Measurements from ENCODE around the gene RAD51.

Gene RAD51

GRCh38 chr15:40762919-40763800, 68.2 kb downstream of the RAD51 start:
- DNase-seq (ENCODE audit: low spot score): peak; percentile 52

GRCh38 chr15:40763801-40764628, 69.0 kb downstream of the RAD51 start, which contains the start of gene GCHFR:
TSS of gene GCHFR (plus strand) at chr15:40764068. CDS start at chr15:40764181, 113 bp downstream.
- peak; percentile 69 for DNase-seq (ENCODE audit: low spot score)

- peak; percentile 45 for DNase-seq (ENCODE audit: low spot score)
These were observed 69.7 kb downstream of the RAD51 start for GRCh38 chr15:40764629-40765103.

- DNase-seq (ENCODE audit: low spot score): no peak
These were observed 71.3 kb downstream of the RAD51 start for GRCh38 chr15:40766194-40766815.

GRCh38 chr15:40766906-40767837, 72.2 kb downstream of the RAD51 start:
- peak; percentile 68 for DNase-seq (ENCODE audit: low spot score)

- no peak for DNase-seq (ENCODE audit: low spot score)
These were observed 73.0 kb downstream of the RAD51 start for GRCh38 chr15:40767838-40768500.

GRCh38 chr15:40768521-40769273, 73.7 kb downstream of the RAD51 start:
- peak; percentile 48 for DNase-seq (ENCODE audit: low spot score)

GRCh38 chr15:40769274-40770146, 74.5 kb downstream of the RAD51 start, which contains the start of gene C15orf62:
TSS of gene C15orf62 (plus strand) at chr15:40769980. CDS start at chr15:40770496, 516 bp downstream.
- peak; percentile 57 for DNase-seq (ENCODE audit: low spot score)

- DNase-seq (ENCODE audit: low spot score): no peak
These were observed 75.3 kb downstream of the RAD51 start for GRCh38 chr15:40770147-40770721.

- DNase-seq (ENCODE audit: low spot score): no peak
These were observed 76.3 kb downstream of the RAD51 start for GRCh38 chr15:40771242-40771641.

GRCh38 chr15:40772014-40772413, 77.0 kb downstream of the RAD51 start:
- no peak for DNase-seq (ENCODE audit: low spot score)

- no peak for DNase-seq (ENCODE audit: low spot score)
These were observed 78.5 kb downstream of the RAD51 start for GRCh38 chr15:40773496-40773895.

- DNase-seq (ENCODE audit: low spot score): no peak
These were observed 78.9 kb downstream of the RAD51 start for GRCh38 chr15:40773902-40774301.

GRCh38 chr15:40775007-40775406, 80.0 kb downstream of the RAD51 start:
- no peak for DNase-seq (ENCODE audit: low spot score)

- DNase-seq (ENCODE audit: low spot score): no peak
These were observed 81.0 kb downstream of the RAD51 start for GRCh38 chr15:40775740-40776536.

GRCh38 chr15:40776537-40777141, 81.7 kb downstream of the RAD51 start:
- DNase-seq (ENCODE audit: low spot score): peak; percentile 51
